ENCODE measurements around the gene TSKS.

DNA sequence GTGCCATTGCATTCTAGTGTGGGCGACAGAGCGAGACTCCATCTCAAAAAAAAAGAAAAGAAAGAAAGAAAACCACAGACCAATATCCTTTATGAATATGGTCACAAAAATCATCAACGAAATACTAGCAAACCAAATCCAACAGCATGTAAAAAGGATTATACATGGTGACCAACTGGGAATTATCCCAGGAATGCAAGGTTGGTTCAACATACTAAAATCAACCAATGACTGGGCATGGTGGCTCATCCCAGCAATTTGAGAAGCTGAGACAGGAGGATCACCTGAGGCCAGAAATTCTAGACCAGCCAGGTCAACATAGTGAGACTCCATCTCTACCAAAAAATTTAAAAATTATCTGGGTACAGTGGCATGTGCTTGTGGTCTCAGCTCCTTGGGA is 7.2 kb downstream of the TSKS start:
- TF ChIP-seq POLR2AphosphoS5 (IDR thresholded peaks at IDR 0.05; ENCODE audit: low read depth, low read length) (no peak), POLR2A (IDR thresholded peaks at IDR 0.05; ENCODE audit: low read depth, low read length) (no peak)

All from GM12892 (cell line).